HepG2 (cell line): ENCODE data around the gene TRAPPC12. TPM values are rescaled to one million over a fixed set of nuclear protein-coding genes. Genes with fewer than 3 reads are reported as not detected.

Experiments used
- CAMTA2 ChIP-seq: sonication (generic); formaldehyde crosslinking; IDR thresholded peaks from 2 replicates; pipeline ENCODE4 v1.4.0; 2020; ENCODE audit warnings: mild to moderate bottlenecking, missing genetic modification reagents, borderline replicate concordance
- CREB1 ChIP-seq, 2 experiments: fragments of 450-650 bp in 1 of 2; IDR thresholded peaks; 2 replicates each; pipeline ENCODE4 v1.6.1; 2016 to 2017; ENCODE audit warnings: control low read depth in 1 of 2, mild to moderate bottlenecking in 1 of 2, missing compliant biosample characterization in 1 of 2, missing genetic modification characterization in 1 of 2
- FOSL1 ChIP-seq: sonication (generic); formaldehyde crosslinking; IDR thresholded peaks from 2 replicates; pipeline ENCODE4 v1.9.0; 2021; ENCODE audit warnings: missing genetic modification reagents, borderline replicate concordance
- FOXO4 ChIP-seq: sonication (generic); formaldehyde crosslinking; conservative IDR thresholded peaks from 2 replicates; pipeline ENCODE4 v1.8.1; 2023; ENCODE audit warnings: missing genetic modification reagents
- GZF1 ChIP-seq: sonication (generic); formaldehyde crosslinking; IDR thresholded peaks from 2 replicates; pipeline ENCODE4 v1.5.1; 2020; ENCODE audit warnings: mild to moderate bottlenecking, missing genetic modification reagents
- MNT ChIP-seq: fragments of 450-650 bp; IDR thresholded peaks from 2 replicates; pipeline ENCODE4 v1.6.1; 2016
- SIN3A ChIP-seq: IDR thresholded peaks from 2 replicates; pipeline ENCODE4 v1.6.1; 2011; ENCODE audit warnings: low read depth, mild to moderate bottlenecking, control low read depth, low read length, borderline replicate concordance
- SMAD1 ChIP-seq: sonication (generic); formaldehyde crosslinking; IDR thresholded peaks from 2 replicates; pipeline ENCODE4 v1.4.0; 2020; ENCODE audit warnings: missing genetic modification reagents, low read depth, mild to moderate bottlenecking, borderline replicate concordance
- TBX2 ChIP-seq: sonication (generic); formaldehyde crosslinking; IDR thresholded peaks from 2 replicates; pipeline ENCODE4 v1.5.0; 2020; ENCODE audit warnings: missing genetic modification reagents, mild to moderate bottlenecking, borderline replicate concordance
- ZBTB21 ChIP-seq: sonication (generic); formaldehyde crosslinking; IDR thresholded peaks from 2 replicates; pipeline ENCODE4 v1.4.0; 2020; ENCODE audit warnings: missing genetic modification reagents
- ZBTB33 ChIP-seq: sonication (generic); formaldehyde crosslinking; IDR thresholded peaks from 2 replicates; pipeline ENCODE4 v1.4.0; 2020; ENCODE audit warnings: missing genetic modification reagents
- ZEB1 ChIP-seq: IDR thresholded peaks from 2 replicates; pipeline ENCODE4 v1.6.1; 2012; ENCODE audit warnings: mild to moderate bottlenecking, low read depth, inconsistent platforms; ENCODE audit not compliant: insufficient replicate concordance
- ZMAT3 ChIP-seq: sonication (generic); formaldehyde crosslinking; conservative IDR thresholded peaks from 2 replicates; pipeline ENCODE4 v1.7.0; 2021; ENCODE audit warnings: missing genetic modification reagents
- ZNF263 ChIP-seq: sonication (generic); formaldehyde crosslinking; IDR thresholded peaks from 2 replicates; pipeline ENCODE4 v1.4.0; 2020; ENCODE audit warnings: missing genetic modification reagents
- ZNF282 ChIP-seq: fragments of 450-650 bp; IDR thresholded peaks from 2 replicates; pipeline ENCODE4 v1.6.1; 2018; ENCODE audit not compliant: partially characterized antibody
- ZNF3 ChIP-seq: IDR thresholded peaks from 2 replicates; pipeline ENCODE4 v1.7.0; 2017; ENCODE audit warnings: inconsistent platforms
- ZNF460 ChIP-seq: sonication (generic); formaldehyde crosslinking; IDR thresholded peaks from 2 replicates; pipeline ENCODE4 v1.5.1; 2020; ENCODE audit warnings: missing genetic modification reagents, mild to moderate bottlenecking, borderline replicate concordance
- ZNF468 ChIP-seq: sonication (generic); formaldehyde crosslinking; IDR thresholded peaks from 2 replicates; pipeline ENCODE4 v1.8.0; 2022; ENCODE audit warnings: mild to moderate bottlenecking, moderate library complexity, missing genetic modification reagents
- ZNF746 ChIP-seq: sonication (generic); formaldehyde crosslinking; IDR thresholded peaks from 2 replicates; pipeline ENCODE4 v1.8.0; 2022; ENCODE audit warnings: mild to moderate bottlenecking, missing genetic modification reagents
- polyA plus RNA-seq, 8 experiments: library from polyadenylated mRNA; depleted of rRNA in 3 of 8; stranded (reverse) in 7 of 8; unstranded in 1 of 8; fragments of >200 nt; fragmentation: Illumina TruSeq in 4 of 8; extraction: Trizol in 4 of 8; gene quantifications; 2 replicates each; pipeline versions ENCODE4 v1.2.1 to v1.2.3, GENCODE V29; 2011 to 2016; ENCODE audit warnings: low read depth in 4 of 8, missing spikeins in 1 of 8, mixed read lengths in 1 of 8; ENCODE audit not compliant: insufficient read depth in 1 of 8
- total RNA-seq, 5 experiments: library from RNA; depleted of rRNA; stranded (reverse); fragments of >200 nt; fragmentation: Illumina TruSeq; extraction: Trizol; gene quantifications; 2 replicates each; pipeline ENCODE4 v1.2.3, GENCODE V29; 2016; ENCODE audit warnings: low read depth in 1 of 5
- TF ChIP-seq, protein P1 (sequence below): sonication (generic); formaldehyde crosslinking; IDR thresholded peaks from 2 replicates; pipeline ENCODE4 v1.8.0; 2022; ENCODE audit warnings: low read depth, missing genetic modification reagents
- TF ChIP-seq, protein P2 (sequence below): IDR thresholded peaks from 2 replicates; pipeline ENCODE4 v1.6.1; 2012; ENCODE audit warnings: low read depth, low read length, improper control_type of control experiment

Gene TRAPPC12
- total and polyA plus RNA-seq, 2 of the 13 experiments (the other 11 are each of a cell fraction or from before 2014, with no cell fraction given) = 46.4 to 97.7 TPM

DNA sequence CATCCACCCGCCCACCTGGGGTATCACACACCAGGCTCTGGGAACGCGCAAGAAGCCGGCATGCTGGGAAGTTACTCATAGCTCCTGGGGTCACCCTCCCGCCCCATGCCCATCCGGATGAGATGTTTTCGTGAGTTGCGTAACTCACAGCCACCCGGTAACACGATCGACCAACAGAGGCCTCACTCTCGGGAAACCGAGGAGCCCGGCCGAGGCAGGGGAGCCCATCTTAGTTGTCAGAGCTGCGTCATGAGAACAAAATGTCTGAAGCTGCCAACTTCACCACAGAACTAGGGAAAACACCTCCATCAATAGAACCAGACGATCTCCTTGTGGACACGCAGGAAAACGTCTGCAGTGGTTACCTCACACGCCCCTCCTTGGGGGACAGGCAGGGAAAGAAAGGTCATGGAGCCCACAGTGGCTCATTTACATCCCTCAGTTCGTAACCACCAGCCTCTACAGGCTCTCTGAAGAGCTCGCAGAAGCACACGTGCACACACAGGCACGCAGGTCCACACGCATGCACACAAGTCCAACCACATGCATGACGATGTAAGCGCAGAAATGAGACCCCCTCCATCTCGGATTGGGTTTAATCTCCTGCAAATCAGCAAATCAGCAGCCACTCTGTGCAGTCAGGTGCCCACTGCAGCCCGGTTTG, 113.6 kb downstream of the TRAPPC12 start (continued):
- TF ChIP-seq, protein P1, sequence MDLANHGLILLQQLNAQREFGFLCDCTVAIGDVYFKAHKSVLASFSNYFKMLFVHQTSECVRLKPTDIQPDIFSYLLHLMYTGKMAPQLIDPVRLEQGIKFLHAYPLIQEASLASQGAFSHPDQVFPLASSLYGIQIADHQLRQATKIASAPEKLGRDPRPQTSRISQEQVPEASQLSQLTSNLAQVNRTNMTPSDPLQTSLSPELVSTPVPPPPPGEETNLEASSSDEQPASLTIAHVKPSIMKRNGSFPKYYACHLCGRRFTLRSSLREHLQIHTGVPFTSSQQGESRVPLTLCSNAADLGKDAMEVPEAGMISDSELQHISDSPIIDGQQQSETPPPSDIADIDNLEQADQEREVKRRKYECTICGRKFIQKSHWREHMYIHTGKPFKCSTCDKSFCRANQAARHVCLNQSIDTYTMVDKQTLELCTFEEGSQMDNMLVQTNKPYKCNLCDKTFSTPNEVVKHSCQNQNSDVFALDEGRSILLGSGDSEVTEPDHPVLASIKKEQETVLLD (CRISPR knock-in tag) = peak; percentile 81; the same call in 1 of the 2 replicates
- TF ChIP-seq ZNF3 (no peak), TBX2 (CRISPR knock-in tag) (peak; percentile 53; the same call in 1 of the 2 replicates), ZNF263 (CRISPR knock-in tag) (0 out of 2 replicates have a peak, but pooled peaks have one; percentile 10), ZNF282 (no peak), CAMTA2 (CRISPR knock-in tag) (0 out of 2 replicates have a peak, but pooled peaks have one; percentile 60), ZMAT3 (CRISPR knock-in tag) (no peak), ZBTB33 (CRISPR knock-in tag) (peak; percentile 14; the same call in 1 of the 2 replicates), MNT (no peak), ZNF460 (CRISPR knock-in tag) (no peak), GZF1 (no peak), ZBTB21 (peak; percentile 56; the same call in 1 of the 2 replicates), FOXO4 (CRISPR knock-in tag) (0 out of 2 replicates have a peak, but pooled peaks have one; percentile 78), SIN3A (peak; percentile 87; the same call in 1 of the 2 replicates), FOSL1 (CRISPR knock-in tag) (no peak), ZNF746 (no peak), CREB1 (IDR thresholded peaks at IDR 0.05) (no peak; the same call in 1 of the 2 replicates), CREB1 (CRISPR knock-in tag; IDR thresholded peaks at IDR 0.05) (peak; percentile 40; the same call in 1 of the 2 replicates), ZNF468 (CRISPR knock-in tag) (no peak), SMAD1 (CRISPR knock-in tag) (no peak), ZEB1 (no peak)
- TF ChIP-seq, protein P2, sequence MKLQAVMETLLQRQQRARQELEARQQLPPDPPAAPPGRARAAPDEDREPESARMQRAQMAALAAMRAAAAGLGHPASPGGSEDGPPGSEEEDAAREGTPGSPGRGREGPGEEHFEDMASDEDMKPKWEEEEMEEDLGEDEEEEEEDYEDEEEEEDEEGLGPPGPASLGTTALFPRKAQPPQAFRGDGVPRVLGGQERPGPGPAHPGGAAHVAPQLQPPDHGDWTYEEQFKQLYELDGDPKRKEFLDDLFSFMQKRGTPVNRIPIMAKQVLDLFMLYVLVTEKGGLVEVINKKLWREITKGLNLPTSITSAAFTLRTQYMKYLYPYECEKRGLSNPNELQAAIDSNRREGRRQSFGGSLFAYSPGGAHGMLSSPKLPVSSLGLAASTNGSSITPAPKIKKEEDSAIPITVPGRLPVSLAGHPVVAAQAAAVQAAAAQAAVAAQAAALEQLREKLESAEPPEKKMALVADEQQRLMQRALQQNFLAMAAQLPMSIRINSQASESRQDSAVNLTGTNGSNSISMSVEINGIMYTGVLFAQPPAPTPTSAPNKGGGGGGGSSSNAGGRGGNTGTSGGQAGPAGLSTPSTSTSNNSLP = no peak
